ENCODE measurements around the gene SLC25A23.

DNA sequence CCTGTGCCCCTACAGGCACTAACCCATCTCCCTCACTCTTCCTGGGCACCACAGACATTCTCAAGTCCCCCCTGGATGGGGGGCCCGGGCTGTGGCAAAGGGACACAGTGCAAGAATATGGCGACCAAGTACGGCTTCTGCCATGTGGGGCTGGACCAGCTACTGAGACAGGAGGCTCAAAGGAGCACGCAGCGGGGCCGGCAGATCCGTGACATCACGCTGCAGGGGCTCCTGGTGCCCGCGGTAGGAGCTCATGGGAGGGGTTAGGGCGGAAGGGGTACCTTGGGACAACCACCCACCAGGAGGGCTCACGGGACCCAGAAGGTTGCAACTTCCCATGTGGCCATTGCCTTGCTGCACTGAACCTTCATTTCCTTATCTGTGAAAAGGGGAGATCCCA lies 63.3 kb downstream of the SLC25A23 start:
- TF ChIP-seq, protein P1, sequence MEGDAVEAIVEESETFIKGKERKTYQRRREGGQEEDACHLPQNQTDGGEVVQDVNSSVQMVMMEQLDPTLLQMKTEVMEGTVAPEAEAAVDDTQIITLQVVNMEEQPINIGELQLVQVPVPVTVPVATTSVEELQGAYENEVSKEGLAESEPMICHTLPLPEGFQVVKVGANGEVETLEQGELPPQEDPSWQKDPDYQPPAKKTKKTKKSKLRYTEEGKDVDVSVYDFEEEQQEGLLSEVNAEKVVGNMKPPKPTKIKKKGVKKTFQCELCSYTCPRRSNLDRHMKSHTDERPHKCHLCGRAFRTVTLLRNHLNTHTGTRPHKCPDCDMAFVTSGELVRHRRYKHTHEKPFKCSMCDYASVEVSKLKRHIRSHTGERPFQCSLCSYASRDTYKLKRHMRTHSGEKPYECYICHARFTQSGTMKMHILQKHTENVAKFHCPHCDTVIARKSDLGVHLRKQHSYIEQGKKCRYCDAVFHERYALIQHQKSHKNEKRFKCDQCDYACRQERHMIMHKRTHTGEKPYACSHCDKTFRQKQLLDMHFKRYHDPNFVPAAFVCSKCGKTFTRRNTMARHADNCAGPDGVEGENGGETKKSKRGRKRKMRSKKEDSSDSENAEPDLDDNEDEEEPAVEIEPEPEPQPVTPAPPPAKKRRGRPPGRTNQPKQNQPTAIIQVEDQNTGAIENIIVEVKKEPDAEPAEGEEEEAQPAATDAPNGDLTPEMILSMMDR (IDR thresholded peaks at IDR 0.05) = no peak
- no peak for TF ChIP-seq POLR2AphosphoS5 (IDR thresholded peaks at IDR 0.05)
